ENCODE results near the gene XRN2. TPM values are rescaled to one million over a fixed set of nuclear protein-coding genes. Genes with fewer than 3 reads are reported as not detected.

Gene XRN2
- polyA plus RNA-seq, 3 donors: 53.1 to 111 (median 101) TPM

DNA sequence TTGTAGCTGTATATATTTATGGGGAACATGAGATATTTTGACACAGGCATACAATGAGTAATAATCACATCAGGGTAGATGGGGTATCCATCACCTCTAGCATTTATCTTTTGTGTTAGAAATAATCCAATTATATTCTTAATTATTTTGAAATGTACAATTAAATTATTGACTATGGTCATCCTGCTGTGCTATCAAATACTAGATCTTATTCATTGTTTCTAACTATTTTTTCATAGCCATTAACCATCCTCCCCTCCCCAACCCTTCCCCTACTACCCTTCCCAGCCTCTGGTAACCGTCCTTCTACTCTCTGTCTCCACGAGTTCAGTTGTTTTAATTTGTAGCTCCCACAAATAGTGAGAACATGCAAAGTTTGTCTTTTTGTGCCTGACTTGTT, 65.7 kb downstream of the XRN2 start:
- Histone ChIP-seq H3K4me1 (ENCODE audit: control insufficient read depth in 1 of 2, insufficient read depth in 2 of 2, low read length in 2 of 2) (no peaks in the 10 kb centered on the region), H3K9ac (ENCODE audit: insufficient read depth, low read length, poor library complexity, severe bottlenecking) (no peak overlapping the region), H3K36me3 (replicated peaks in 1 of 2; ENCODE audit: control insufficient read depth in 1 of 2, insufficient read depth in 2 of 2, low read length in 2 of 2) (peaks cover 72 to 95% of the 10 kb centered on the region in 2 donors), H3K4me3 (replicated peaks in 1 of 3; ENCODE audit: low read depth in 2 of 3, low read length in 3 of 3) (no peak overlapping the region), H4K20me1 (ENCODE audit: insufficient read depth, low read length) (peaks cover 65% of the 10 kb centered on the region), H3K79me2 (ENCODE audit: insufficient read depth, low read length) (peaks cover 12% of the 10 kb centered on the region), H2AFZ (ENCODE audit: insufficient read depth, low read depth, low read length, poor library complexity, severe bottlenecking) (no peak overlapping the region), H3K27ac (ENCODE audit: low read depth in 1 of 2, low read length in 2 of 2) (no peak overlapping the region), H3K9me3 (replicated peaks in 1 of 2; ENCODE audit: control insufficient read depth in 1 of 2, insufficient read depth in 1 of 2, low read length in 2 of 2) (no peaks in the 10 kb centered on the region), H3K4me2 (replicated peaks; ENCODE audit: extremely low read depth, low read length, poor library complexity, severe bottlenecking) (no peak overlapping the region), H3K27me3 (ENCODE audit: control insufficient read depth in 2 of 2, insufficient read depth in 2 of 2, low read length in 2 of 2) (no peaks in the 10 kb centered on the region)
- H3K36me3 Mint-ChIP-seq: peaks cover 69 to 82% of the 10 kb centered on the region in 2 donors
- intact Hi-C loops (cut with micrococcal nuclease): no loop called here
- no peak overlapping the region for H3K4me3 Mint-ChIP-seq
- 80% methylated on average over 2 of the region's 2 CpGs for WGBS (ENCODE audit: insufficient coverage)
- no peaks in the 10 kb centered on the region for H3K27me3 Mint-ChIP-seq (ENCODE audit: low read depth in 3 of 3)
- no peaks in the 10 kb centered on the region for H3K9me3 Mint-ChIP-seq
- H3K27ac Mint-ChIP-seq: no peak overlapping the region
- TF ChIP-seq CTCF (IDR thresholded peaks at IDR 0.05): no peak
- no peak for DNase-seq
- no peaks in the 10 kb centered on the region for H3K4me1 Mint-ChIP-seq

DNA sequence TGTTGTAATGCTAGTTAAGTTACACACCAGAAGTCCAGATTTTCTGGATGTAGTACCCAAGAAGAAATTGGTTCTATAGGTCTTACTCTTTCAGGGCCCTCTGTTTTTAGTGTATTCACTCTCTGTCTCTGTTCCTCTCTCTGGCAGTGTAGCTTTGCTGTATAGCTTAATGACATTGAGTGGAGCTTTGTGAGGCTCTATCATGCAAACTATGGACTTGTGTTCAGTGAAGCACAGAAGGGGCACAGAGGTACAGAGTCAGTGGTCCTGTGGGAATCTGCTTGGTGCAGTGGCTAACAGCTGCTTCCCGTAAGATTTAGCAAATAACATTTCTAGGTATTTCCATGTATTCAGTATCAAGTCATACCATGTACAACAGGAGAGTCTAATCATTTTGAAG, 68.1 kb downstream of the XRN2 start:
- H3K36me3 ChIP-seq (replicated peaks in 1 of 2; ENCODE audit: control insufficient read depth in 1 of 2, insufficient read depth in 2 of 2, low read length in 2 of 2): peaks cover 66 to 79% of the 10 kb centered on the region in 2 donors
- H3K27me3 ChIP-seq (ENCODE audit: control insufficient read depth in 2 of 2, insufficient read depth in 2 of 2, low read length in 2 of 2): no peaks in the 10 kb centered on the region
- H2AFZ ChIP-seq (ENCODE audit: insufficient read depth, low read depth, low read length, poor library complexity, severe bottlenecking): no peak overlapping the region
- no peak for DNase-seq
- WGBS (ENCODE audit: insufficient coverage): no CpG with 5 or more reads among the region's 1 CpG
- Mint-ChIP-seq H3K9me3 (no peaks in the 10 kb centered on the region), H3K4me1 (no peaks in the 10 kb centered on the region), H3K36me3 (peaks cover 67 to 82% of the 10 kb centered on the region in 2 donors), H3K27ac (no peak overlapping the region), H3K27me3 (ENCODE audit: low read depth in 3 of 3) (no peaks in the 10 kb centered on the region), H3K4me3 (no peak overlapping the region)
- no peak overlapping the region for H3K27ac ChIP-seq (ENCODE audit: low read depth in 1 of 2, low read length in 2 of 2)
- H3K4me1 ChIP-seq (ENCODE audit: control insufficient read depth in 1 of 2, insufficient read depth in 2 of 2, low read length in 2 of 2): no peaks in the 10 kb centered on the region
- intact Hi-C loops (cut with micrococcal nuclease): no loop called here
- H3K4me2 ChIP-seq (replicated peaks; ENCODE audit: extremely low read depth, low read length, poor library complexity, severe bottlenecking): no peak overlapping the region
- H3K9me3 ChIP-seq (replicated peaks in 1 of 2; ENCODE audit: control insufficient read depth in 1 of 2, insufficient read depth in 1 of 2, low read length in 2 of 2): no peaks in the 10 kb centered on the region
- peaks cover 13% of the 10 kb centered on the region for H3K79me2 ChIP-seq (ENCODE audit: insufficient read depth, low read length)
- TF ChIP-seq CTCF (IDR thresholded peaks at IDR 0.05): no peak
- H4K20me1 ChIP-seq (ENCODE audit: insufficient read depth, low read length): peaks cover 85% of the 10 kb centered on the region
- no peak overlapping the region for H3K9ac ChIP-seq (ENCODE audit: insufficient read depth, low read length, poor library complexity, severe bottlenecking)
- H3K4me3 ChIP-seq (replicated peaks in 1 of 3; ENCODE audit: low read depth in 2 of 3, low read length in 3 of 3): no peak overlapping the region

Measured in CD14-positive monocyte (primary cell).